GM23338 (cell line): ENCODE results near the gene EXOC4. TPM values are rescaled to one million over a fixed set of nuclear protein-coding genes. Genes with fewer than 3 reads are reported as not detected.

Source experiments
- ATAC-seq: fragments of 200-7000 bp; cut with Tn5 transposase; 3 replicates; pipeline ENCODE4 v1.9.1; 2020
- DNase-seq: peaks from one replicate; pipeline ENCODE4 v3.0.0-alpha.2; 2015; ENCODE audit warnings: low spot score
- H2AFZ ChIP-seq: fragments of 200-600 bp; sonication (generic); 2 replicates; pipeline ENCODE4 v1.8.0; 2016; ENCODE audit warnings: antibody characterized with exemption, mild to moderate bottlenecking, moderate library complexity
- H3F3A ChIP-seq: fragments of 200-600 bp; sonication (generic); replicated peaks from 2 replicates; pipeline ENCODE4 v1.8.0; 2017; ENCODE audit warnings: antibody characterized with exemption, mixed run types, low read depth
- H3K27ac ChIP-seq: fragments of 200-600 bp; sonication (generic); 2 replicates; pipeline ENCODE4 v1.6.1; 2016; ENCODE audit warnings: low read depth
- H3K27me3 ChIP-seq: fragments of 200-600 bp; sonication (generic); 2 replicates; pipeline ENCODE4 v1.8.0; 2016; ENCODE audit warnings: mild to moderate bottlenecking, mixed run types, moderate library complexity; ENCODE audit not compliant: insufficient read depth
- H3K36me3 ChIP-seq: fragments of 200-600 bp; sonication (generic); 2 replicates; pipeline ENCODE4 v1.8.0; 2016; ENCODE audit warnings: mild to moderate bottlenecking; ENCODE audit not compliant: insufficient read depth
- H3K4me1 ChIP-seq: fragments of 200-600 bp; sonication (generic); 2 replicates; pipeline ENCODE4 v1.8.0; 2016; ENCODE audit warnings: mild to moderate bottlenecking, moderate library complexity; ENCODE audit not compliant: insufficient read depth
- H3K4me2 ChIP-seq: fragments of 200-600 bp; sonication (generic); 2 replicates; pipeline ENCODE4 v1.7.1; 2017; ENCODE audit warnings: mixed run types
- H3K4me3 ChIP-seq: fragments of 200-600 bp; sonication (generic); 2 replicates; pipeline ENCODE4 v1.6.1; 2016; ENCODE audit warnings: mixed run types
- H3K79me2 ChIP-seq: fragments of 200-600 bp; sonication (generic); replicated peaks from 2 replicates; pipeline ENCODE4 v1.8.0; 2017; ENCODE audit warnings: mild to moderate bottlenecking; ENCODE audit not compliant: insufficient read depth
- H3K9me2 ChIP-seq: fragments of 200-600 bp; sonication (generic); 2 replicates; pipeline ENCODE4 v1.8.0; 2017; ENCODE audit not compliant: insufficient read depth
- H4K20me1 ChIP-seq: fragments of 200-600 bp; sonication (generic); replicated peaks from 2 replicates; pipeline ENCODE4 v1.8.0; 2017; ENCODE audit warnings: mild to moderate bottlenecking; ENCODE audit not compliant: insufficient read depth
- H3K27ac Mint-ChIP-seq: 2 replicates; pipeline ENCODE4 v1.8.0; 2020; ENCODE audit warnings: inconsistent platforms, mild to moderate bottlenecking, moderate library complexity, mixed read lengths
- H3K27me3 Mint-ChIP-seq: 3 replicates; pipeline ENCODE4 v1.8.0; 2022; ENCODE audit warnings: low read depth, mild to moderate bottlenecking, moderate library complexity, mixed read lengths, inconsistent platforms; ENCODE audit not compliant: insufficient read depth, poor library complexity
- H3K36me3 Mint-ChIP-seq: 3 replicates; pipeline ENCODE4 v1.8.0; 2021; ENCODE audit warnings: low read depth, mild to moderate bottlenecking, inconsistent platforms, moderate library complexity, mixed read lengths
- H3K4me1 Mint-ChIP-seq: 3 replicates; pipeline ENCODE4 v1.8.0; 2020; ENCODE audit warnings: mild to moderate bottlenecking, inconsistent platforms, mixed read lengths
- H3K4me3 Mint-ChIP-seq: 3 replicates; pipeline ENCODE4 v1.8.0; 2021; ENCODE audit warnings: moderate library complexity, mild to moderate bottlenecking, inconsistent platforms, mixed read lengths
- H3K9me3 Mint-ChIP-seq: 3 replicates; pipeline ENCODE4 v1.8.0; 2020; ENCODE audit warnings: moderate library complexity, mild to moderate bottlenecking, inconsistent platforms, mixed read lengths
- CREB1 ChIP-seq: fragments of 250-450 bp; sonication (Bioruptor Pico); IDR thresholded peaks from 2 replicates; pipeline ENCODE4 v1.5.0; 2020; ENCODE audit warnings: low read depth, mild to moderate bottlenecking, moderate library complexity
- CTCF ChIP-seq, 2 experiments: fragments of 200-600 bp in 1 of 2; sonication (generic) in 1 of 2; conservative IDR thresholded peaks; 2 replicates each; pipeline versions ENCODE4 v1.5.1 to v1.6.1; 2016 to 2017; ENCODE audit warnings: antibody characterized with exemption in 2 of 2, low read depth in 2 of 2, mild to moderate bottlenecking in 2 of 2, moderate library complexity in 1 of 2
- ETS1 ChIP-seq: IDR thresholded peaks from 2 replicates; pipeline ENCODE4 v1.6.1; 2016; ENCODE audit warnings: antibody characterized with exemption
- EZH2 ChIP-seq: fragments of 200-600 bp; sonication (generic); IDR thresholded peaks from one replicate; pipeline ENCODE4 v1.8.0; 2017; ENCODE audit warnings: antibody characterized with exemption, mild to moderate bottlenecking, low read depth; ENCODE audit not compliant: unreplicated experiment
- EZH2phosphoT487 ChIP-seq: fragments of 200-600 bp; sonication (generic); IDR thresholded peaks from one replicate; pipeline ENCODE4 v1.8.1; 2018; ENCODE audit warnings: antibody characterized with exemption; ENCODE audit not compliant: unreplicated experiment
- JUNB ChIP-seq: IDR thresholded peaks from one replicate; pipeline ENCODE4 v1.6.1; 2016; ENCODE audit warnings: antibody characterized with exemption; ENCODE audit not compliant: unreplicated experiment
- NANOG ChIP-seq: IDR thresholded peaks from 2 replicates; pipeline ENCODE4 v1.6.1; 2016; ENCODE audit warnings: antibody characterized with exemption, borderline replicate concordance
- POLR2AphosphoS5 ChIP-seq: IDR thresholded peaks from 2 replicates; pipeline ENCODE4 v1.6.1; 2016; ENCODE audit warnings: antibody characterized with exemption, low read depth
- REST ChIP-seq: IDR thresholded peaks from one replicate; pipeline ENCODE4 v1.6.1; 2018; ENCODE audit warnings: antibody characterized with exemption; ENCODE audit not compliant: unreplicated experiment
- STAT1 ChIP-seq: IDR thresholded peaks from one replicate; pipeline ENCODE4 v1.6.1; 2016; ENCODE audit warnings: antibody characterized with exemption; ENCODE audit not compliant: unreplicated experiment
- ZNF114 ChIP-seq: fragments of 250-450 bp; sonication (Bioruptor Pico); IDR thresholded peaks from 2 replicates; pipeline ENCODE4 v1.5.0; 2020; ENCODE audit warnings: mild to moderate bottlenecking, moderate library complexity
- ZNF331 ChIP-seq: fragments of 250-450 bp; sonication (Bioruptor Pico); IDR thresholded peaks from 2 replicates; pipeline ENCODE4 v1.5.0; 2020; ENCODE audit warnings: low read depth, mild to moderate bottlenecking, moderate library complexity
- ZNF462 ChIP-seq: fragments of 250-450 bp; sonication (Bioruptor Pico); IDR thresholded peaks from 2 replicates; pipeline ENCODE4 v1.5.0; 2020; ENCODE audit warnings: mild to moderate bottlenecking, moderate library complexity
- polyA plus RNA-seq: library from polyadenylated mRNA; unstranded; fragments of >200 nt; fragmentation: Nextera tagmentation; extraction: Ambion mirVana; gene quantifications from 2 replicates; pipeline ENCODE4 v1.2.1, GENCODE V29; 2016
- total RNA-seq: library from RNA; depleted of rRNA; stranded (reverse); fragments of >200 nt; shearing (Covaris generic); gene quantifications from 2 replicates; pipeline ENCODE4 v1.2.3, GENCODE V29; 2014

The EXOC4 gene
- total and polyA plus RNA-seq, 2 experiments from 2014 or later: 37.5 to 52.7 TPM

GRCh38 chr7:133642907-133643306 is 390.0 kb downstream of the EXOC4 start:
- Histone ChIP-seq H4K20me1 (0 out of 2 replicates have a peak, but pooled peaks cover 4% of the 10 kb centered on the region), H3K27ac (no peak overlapping the region), H3K4me1 (peaks cover 15% of the 10 kb centered on the region), H3K27me3 (no peaks in the 10 kb centered on the region), H3K4me2 (no peak overlapping the region), H3K4me3 (no peak overlapping the region), H3K9me2 (no peaks in the 10 kb centered on the region), H3F3A (no peaks in the 10 kb centered on the region), H2AFZ (no peak overlapping the region), H3K36me3 (no peaks in the 10 kb centered on the region), H3K79me2 (no peaks in the 10 kb centered on the region)
- DNase-seq (no peak), ATAC-seq (no peak)
- Mint-ChIP-seq H3K27ac (no peak overlapping the region; the same call in 1 of the 2 replicates), H3K4me1 (peaks cover 22% of the 10 kb centered on the region), H3K36me3 (no peaks in the 10 kb centered on the region), H3K9me3 (no peaks in the 10 kb centered on the region), H3K4me3 (no peak overlapping the region), H3K27me3 (peaks cover 2% of the 10 kb centered on the region)
- TF ChIP-seq EZH2phosphoT487 (no peak), ZNF114 (CRISPR knock-in tag) (no peak), NANOG (no peak), EZH2 (no peak), JUNB (no peak), STAT1 (no peak), ETS1 (no peak), REST (no peak), CREB1 (CRISPR knock-in tag) (no peak), ZNF331 (CRISPR knock-in tag) (no peak), CTCF (conservative IDR thresholded peaks at IDR 0.05; ENCODE audit: low read depth in 2 of 2) (no peak), POLR2AphosphoS5 (no peak), ZNF462 (CRISPR knock-in tag) (no peak)
